Measurements from ENCODE around the gene GRIN1.

The GRIN1 gene

DNA sequence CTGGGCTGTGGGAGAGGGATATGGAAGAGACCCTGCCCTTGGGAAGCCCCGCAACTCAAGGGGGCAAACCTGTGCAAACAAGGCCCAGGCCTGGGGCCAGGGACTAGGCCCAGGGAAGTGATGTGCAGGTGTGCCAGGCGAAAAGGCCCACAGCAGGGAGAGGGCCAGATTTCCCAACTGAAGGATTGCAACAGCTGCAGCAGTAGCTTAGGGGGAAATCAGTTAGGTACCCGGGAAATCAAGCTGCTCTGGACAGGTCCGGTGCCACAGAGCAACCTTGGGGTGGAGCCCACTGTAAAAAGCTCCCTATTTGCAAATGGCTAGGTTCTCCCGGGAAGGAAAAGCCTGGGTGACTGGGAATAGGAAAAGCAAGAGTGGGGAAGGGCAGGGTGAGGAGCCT, 10.4 kb downstream of the GRIN1 start:
- no peak for DNase-seq

DNA sequence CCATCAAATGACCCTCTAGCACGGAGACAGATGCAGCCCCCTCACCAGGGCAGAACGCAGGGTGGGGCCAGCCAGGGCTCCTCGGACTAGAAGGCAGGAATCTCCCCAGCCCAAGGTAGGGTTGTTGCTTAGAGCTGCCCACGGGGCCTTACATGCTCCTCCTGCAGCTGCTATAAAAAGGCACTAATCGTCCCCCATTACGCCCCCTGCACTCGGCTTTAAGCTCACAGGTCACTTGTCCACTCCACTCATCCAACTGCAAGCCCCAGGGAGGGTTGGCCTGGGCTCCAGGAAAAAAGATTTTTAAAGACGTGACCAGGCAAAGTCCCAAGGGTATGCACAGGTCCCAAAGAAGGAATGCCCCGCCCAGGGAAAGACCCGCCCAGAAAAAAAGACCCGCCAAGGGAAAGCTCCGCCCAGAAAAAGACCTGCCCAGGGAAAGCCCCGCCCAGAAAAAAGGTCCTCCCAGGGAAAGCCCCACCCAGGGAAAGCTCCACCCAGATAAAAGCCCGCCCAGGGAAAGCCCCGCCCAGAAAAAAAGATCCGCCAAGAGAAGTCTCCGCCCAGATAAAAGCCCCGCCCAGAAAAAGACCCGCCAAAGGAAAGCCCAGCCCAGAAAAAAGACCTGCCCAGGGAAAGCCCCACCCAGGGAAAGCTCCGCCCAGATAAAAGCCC, 11.1 kb downstream of the GRIN1 start:
- DNase-seq = no peak

DNA sequence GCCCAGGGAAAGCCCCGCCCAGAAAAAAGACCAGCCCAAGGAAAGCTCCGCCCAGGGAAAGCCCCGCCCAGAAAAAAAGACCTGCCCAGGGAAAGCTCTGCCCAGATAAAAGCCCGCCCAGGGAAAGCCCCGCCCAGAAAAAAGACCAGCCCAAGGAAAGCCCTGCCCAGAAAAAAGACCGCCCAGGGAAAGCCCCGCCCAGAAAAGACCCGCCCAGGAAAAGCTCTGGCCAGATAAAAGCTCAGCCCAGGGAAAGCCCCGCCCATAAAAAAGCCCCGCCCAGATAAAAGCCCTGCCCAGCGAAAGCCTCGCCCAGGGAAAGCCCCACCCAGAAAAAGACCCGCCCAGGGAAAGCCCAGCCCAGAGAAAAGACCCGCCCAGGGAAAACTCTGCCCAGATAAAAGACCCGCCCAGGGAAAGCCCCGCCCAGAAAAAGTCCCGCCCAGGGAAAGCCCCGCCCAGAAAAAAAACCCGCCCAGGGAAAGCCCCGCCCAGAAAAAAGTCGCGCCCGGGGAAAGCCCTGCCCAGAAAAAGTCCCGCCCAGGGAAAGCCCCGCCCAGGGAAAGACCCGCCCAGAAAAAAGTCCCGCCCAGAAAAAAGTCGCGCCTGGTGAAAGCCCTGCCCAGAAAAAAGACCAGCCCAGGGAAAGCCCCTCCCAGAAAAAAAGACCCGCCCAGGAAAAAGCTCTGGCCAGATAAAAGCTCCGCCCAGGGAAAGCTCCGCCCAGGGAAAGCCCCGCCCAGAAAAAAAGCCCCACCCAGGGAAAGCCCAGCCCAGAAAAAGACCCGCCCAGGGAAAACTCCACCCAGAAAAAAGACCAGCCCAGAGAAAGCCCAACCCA, 11.9 kb downstream of the GRIN1 start:
- peak; percentile 55 to 57 for DNase-seq

DNA sequence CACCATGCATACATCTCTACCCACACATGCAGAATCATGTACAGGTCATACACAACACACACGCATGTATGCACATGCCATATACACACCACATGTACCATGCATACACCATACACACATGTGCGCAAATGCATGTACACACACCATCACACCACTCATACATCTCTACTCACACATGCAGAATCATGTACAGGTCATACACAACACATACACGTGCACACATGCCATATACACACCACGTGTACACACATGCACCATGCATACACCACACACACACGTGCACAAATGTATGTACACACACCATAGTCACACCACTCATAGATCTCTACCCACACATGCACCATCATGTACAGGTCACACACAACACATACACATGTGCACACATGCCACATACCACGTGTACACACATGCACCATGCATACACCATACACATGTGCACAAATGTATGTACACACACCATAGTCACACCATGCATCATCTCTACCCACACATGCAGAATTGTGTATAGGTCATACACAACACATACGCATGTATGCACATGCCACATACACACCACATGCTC, 14.0 kb downstream of the GRIN1 start:
- DNase-seq = no peak

DNA sequence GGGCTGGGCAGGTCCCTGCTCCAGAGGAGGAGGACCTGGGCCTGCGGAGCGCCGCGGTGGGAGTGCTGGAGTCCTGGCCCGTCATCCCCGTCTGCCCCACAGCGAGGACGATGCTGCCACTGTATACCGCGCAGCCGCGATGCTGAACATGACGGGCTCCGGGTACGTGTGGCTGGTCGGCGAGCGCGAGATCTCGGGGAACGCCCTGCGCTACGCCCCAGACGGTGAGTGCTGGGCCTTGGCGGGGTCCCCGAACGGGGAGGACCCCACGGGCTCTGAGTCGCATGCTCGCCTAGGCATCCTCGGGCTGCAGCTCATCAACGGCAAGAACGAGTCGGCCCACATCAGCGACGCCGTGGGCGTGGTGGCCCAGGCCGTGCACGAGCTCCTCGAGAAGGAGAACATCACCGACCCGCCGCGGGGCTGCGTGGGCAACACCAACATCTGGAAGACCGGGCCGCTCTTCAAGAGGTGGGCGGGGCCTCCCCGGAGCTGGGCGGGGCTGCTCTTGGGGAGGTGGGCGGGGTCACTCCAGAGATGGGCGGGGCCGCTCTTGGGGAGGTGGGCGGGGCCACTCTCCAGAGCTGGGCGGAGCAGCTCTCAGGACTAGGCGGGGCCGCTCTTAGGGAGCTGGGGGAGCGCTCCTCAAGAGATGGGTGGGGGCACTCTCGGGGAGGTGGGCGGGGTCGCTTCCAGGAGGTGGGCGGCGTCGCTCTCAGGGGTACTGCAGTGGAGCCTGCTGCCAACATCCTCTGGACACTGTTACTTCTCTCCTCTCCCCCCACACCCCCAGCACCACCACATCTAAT, 17.8 kb downstream of the GRIN1 start:
- DNase-seq = peak; percentile 54 to 72

DNA sequence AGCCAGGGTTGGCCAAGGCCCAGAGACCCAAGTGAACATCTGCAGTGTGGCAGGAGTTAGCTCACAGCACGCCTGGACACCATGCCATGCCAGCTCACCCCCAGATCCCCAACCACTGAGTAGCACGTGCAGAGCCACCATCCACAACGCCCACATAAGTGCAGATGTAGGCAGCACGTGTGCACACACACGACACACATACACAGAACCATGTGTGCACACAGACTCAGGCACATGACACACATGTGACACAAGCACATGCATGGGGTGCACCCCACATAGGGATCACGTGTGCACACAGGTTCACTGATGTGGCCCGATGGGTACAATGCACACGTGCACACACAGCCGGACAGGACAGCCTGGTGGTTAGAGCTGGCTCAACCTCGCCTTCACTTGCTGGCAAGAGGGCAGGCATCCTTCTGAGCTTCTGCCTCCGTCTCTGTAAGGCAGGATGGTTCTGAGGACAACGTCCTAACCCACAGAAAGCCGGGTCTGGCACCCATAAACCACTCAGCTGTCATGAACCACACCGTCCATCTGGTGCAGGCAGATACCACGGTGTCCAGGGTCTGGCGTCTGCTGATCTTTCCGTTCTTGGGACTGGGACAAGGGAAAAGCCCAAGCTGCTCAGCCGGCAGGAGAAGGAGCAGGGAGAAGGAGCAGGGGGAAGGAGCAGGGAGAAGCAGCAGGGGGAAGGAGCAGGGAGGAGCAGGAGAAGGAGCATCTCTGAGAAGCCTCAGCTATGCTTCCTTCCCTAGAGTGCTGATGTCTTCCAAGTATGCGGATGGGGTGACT, 18.9 kb downstream of the GRIN1 start:
- no peak for DNase-seq

DNA sequence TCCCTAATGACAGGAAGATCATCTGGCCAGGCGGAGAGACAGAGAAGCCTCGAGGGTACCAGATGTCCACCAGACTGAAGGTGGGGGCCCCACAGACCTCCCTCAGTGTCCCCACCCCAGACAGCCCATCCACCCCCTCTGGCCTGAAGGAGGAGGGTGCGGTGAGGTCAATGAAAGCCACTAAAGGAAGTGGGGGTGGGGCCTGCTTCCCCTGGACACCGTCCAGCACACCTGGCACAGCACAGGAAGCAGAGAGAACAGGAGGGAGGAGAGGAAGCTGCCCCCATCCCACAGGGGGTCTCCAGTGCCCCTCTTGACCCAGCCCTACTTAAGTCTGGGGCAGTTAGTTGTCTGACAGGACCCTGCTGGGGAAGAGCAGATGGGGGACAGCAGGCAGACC, 19.7 kb downstream of the GRIN1 start:
- DNase-seq = no peak

DNA sequence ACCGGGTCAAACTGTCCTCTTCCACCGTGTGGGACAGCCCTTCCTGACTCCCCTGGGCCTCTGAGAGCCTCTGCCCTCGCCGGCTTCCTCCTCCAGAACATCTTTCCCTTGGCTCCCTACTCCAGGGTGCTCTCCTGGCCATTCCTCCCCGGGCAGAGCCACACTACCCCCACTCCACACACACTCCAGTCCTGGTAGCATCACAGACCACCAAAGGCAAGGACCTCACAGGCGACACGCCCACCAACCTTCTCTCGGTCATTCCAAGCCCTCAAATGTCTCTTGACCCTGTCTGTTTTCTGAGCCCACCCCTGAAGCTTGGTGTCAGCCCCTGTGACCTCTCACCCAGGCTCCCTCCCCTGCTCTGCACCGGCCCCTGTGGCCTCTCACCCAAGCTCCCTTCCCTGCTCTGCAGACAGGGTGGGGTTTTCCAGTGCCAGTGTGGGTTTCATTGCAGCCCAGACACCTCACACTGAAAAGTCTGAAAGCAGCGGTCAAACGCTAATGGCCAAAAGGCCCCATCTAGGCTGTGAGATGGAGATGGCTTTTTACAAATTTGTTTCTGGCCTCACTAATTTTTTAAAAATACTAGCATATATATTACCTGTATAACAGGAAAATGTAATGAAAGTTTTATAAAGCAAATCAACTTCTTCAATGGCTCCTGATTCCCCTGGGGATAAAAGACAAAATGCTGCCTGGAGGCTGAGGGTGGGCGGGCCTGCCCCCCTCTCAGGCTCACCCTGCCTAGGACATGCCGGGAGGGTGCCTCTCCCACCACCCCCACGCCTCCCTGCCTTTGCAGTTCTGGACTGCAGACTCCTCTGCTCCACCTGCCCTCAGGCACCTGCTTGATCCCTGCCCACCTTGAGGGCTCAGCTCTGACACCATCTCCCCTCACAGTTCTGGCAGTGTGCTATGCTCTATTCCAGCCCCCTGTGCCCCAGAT, 20.4 kb downstream of the GRIN1 start:
- DNase-seq = no peak

DNA sequence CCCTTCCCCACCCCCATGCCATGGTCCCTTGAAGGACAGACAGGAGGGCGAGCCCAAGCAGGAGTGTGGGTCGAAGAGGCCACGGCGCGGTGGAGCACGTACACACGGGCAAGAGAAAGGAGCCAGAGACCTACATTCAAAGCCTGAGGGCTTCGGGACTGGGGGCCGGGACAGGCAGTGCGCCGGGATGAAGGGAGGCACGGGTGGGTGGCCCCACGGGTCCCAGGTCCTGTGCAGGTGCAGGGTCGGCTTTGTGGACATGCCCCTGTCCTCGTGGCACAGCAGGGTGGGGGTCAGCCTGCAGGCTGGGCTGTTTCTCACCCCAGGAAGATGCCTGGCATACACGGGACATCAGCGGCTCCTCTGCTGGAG, 21.1 kb downstream of the GRIN1 start:
- no peak for DNase-seq

DNA sequence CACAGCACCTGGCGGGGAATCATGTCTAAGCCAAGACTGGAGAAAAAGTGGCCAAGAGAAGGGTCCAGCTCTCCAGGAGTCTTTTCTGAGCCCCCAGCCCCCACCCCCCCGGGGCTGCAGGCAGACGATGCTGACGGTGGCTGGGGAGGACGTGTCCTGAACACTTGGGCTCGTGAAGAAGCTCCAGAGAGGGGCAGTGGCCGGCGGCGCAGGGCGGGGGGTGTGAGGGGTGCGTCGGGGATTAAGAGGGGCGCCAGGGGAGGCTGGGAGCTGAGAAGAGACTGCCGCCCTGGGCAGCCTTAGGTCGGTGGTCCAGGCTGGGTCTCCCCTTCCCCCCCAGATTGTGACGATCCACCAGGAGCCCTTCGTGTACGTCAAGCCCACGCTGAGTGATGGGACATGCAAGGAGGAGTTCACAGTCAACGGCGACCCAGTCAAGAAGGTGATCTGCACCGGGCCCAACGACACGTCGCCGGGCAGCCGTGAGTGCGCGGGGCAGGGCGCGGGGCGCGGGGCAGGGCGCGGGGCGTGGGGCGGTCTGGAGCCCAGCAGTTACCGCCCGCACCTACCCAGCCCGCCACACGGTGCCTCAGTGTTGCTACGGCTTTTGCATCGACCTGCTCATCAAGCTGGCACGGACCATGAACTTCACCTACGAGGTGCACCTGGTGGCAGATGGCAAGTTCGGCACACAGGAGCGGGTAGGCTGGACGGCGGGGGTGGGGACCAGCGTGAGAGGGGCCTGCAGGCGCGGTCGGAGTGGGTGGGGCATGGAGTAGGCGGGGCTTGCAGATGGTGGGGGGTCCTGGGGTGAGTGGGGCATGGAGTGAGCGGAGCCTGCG, 22.0 kb downstream of the GRIN1 start:
- no peak for DNase-seq

DNA sequence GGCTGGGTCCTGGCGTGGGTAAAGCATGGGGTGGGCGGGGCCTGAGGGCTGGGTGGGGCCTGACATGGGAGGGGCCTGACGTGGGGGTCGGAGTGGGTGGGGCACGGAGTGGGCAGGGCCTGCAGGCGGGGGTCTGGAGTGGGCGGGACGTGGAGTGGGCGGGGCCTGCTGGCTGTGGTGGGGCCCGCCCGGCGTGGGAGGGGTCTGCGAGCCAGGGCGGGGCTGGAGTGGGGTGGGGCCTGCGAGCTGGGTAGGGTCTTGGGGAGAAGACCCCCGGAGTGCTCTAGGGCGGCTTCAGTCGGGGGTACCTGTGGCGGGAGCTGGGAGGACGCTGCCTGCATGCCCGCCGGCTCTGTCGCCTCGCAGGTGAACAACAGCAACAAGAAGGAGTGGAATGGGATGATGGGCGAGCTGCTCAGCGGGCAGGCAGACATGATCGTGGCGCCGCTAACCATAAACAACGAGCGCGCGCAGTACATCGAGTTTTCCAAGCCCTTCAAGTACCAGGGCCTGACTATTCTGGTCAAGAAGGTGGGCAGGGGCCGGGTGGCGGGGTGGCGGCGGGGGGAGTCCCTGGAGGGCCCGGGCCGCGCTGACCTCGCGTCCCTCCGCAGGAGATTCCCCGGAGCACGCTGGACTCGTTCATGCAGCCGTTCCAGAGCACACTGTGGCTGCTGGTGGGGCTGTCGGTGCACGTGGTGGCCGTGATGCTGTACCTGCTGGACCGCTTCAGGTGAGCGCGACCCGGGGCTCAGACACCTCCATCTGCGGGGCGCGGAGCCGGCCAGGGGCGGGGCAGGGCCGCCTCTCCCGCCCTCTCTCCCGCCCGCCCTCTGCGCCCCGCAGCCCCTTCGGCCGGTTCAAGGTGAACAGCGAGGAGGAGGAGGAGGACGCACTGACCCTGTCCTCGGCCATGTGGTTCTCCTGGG, 22.9 kb downstream of the GRIN1 start:
- DNase-seq = no peak

DNA sequence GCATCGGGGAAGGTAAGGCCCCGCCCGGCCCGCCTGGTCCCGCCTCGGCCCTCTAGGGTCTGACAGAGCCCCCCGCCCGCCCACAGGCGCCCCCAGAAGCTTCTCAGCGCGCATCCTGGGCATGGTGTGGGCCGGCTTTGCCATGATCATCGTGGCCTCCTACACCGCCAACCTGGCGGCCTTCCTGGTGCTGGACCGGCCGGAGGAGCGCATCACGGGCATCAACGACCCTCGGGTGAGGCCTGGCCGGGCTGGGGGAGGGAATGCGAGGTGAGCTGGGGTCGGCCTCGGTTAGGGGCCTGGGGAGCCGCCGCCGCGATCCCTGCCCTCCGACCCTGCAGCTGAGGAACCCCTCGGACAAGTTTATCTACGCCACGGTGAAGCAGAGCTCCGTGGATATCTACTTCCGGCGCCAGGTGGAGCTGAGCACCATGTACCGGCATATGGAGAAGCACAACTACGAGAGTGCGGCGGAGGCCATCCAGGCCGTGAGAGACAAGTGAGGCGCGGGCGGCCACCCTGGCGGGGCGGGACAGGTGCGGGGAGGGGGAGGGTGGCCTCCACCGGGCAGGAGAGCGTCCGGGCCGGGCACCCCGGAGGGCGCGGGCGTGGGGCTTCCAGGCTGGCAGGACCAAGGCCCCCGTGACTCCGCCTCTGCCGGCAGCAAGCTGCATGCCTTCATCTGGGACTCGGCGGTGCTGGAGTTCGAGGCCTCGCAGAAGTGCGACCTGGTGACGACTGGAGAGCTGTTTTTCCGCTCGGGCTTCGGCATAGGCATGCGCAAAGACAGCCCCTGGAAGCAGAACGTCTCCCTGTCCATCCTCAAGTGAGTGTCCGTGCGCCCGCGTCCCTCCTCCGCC, 23.8 kb downstream of the GRIN1 start:
- no peak for DNase-seq

DNA sequence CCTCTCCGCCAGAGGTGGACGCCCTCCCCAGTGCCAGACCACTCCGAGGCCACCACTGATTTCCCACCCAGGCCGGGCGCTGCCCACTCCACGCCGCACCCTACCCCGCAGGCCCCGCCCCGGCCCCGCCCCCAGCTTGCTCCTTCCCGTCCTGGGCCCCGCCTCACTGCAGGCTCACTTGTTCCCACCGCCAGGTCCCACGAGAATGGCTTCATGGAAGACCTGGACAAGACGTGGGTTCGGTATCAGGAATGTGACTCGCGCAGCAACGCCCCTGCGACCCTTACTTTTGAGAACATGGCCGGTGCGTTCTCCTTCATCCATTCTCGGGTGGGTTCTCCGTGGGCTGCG, 24.4 kb downstream of the GRIN1 start:
- no peak for DNase-seq

DNA sequence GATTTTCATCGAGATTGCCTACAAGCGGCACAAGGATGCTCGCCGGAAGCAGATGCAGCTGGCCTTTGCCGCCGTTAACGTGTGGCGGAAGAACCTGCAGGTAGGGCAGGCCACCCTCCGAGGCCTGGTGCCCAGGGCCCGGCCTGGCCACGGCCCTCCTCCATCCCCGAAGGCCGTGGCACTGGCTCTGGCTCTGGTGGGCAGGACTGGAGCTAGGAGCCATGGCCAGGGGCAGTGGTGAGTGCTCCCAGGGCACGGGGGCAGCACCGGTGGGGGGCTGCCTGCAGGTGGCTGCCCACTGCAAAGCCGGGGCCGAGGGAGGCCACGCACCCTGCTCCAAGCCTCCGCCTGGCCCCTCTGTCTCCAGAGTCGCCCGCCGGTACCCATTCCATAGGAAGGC, 24.9 kb downstream of the GRIN1 start:
- DNase-seq = no peak

DNA sequence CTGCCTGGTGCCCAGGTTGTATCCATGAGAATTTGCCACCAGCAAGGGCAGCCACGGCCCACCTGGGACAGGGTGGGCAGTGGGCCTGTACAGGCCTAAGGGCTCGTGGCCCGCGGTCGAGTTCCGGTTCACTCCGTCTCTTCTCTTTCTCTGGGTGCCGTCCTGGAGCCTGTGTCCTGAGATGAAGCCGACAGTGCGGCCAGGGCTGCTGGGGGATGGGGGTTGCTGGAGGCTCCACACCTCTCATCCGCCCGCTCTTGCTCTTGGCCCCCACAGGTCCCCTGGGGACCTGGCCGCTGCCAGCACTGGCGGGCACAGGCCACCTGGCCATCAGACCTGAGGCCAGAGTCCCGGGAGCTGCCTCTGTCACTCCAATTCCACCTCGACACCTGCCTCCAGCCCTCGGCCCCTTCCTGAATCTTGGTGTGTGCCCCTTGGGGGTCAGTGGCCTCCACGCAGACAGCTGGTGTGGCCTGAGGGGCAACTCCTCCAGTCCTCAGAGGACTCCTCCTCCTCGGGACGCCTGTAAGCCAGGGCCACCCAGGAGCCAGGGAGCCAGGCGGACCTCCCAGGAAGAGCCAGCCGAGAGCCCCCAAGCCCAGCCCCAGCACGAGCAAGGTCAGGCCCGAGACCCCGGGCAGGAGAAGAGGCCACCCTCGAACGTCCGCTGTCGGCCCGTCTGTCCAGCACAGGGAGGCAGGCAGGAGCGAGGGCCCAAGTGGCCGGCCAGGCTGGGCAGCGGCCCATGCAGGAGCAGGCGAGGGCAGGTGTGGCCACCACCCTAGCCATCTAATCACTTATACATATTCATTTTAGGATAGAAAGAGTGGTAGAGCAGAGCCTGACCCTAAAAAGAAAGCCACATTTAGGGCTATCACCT, 25.7 kb downstream of the GRIN1 start:
- DNase-seq = no peak

DNA sequence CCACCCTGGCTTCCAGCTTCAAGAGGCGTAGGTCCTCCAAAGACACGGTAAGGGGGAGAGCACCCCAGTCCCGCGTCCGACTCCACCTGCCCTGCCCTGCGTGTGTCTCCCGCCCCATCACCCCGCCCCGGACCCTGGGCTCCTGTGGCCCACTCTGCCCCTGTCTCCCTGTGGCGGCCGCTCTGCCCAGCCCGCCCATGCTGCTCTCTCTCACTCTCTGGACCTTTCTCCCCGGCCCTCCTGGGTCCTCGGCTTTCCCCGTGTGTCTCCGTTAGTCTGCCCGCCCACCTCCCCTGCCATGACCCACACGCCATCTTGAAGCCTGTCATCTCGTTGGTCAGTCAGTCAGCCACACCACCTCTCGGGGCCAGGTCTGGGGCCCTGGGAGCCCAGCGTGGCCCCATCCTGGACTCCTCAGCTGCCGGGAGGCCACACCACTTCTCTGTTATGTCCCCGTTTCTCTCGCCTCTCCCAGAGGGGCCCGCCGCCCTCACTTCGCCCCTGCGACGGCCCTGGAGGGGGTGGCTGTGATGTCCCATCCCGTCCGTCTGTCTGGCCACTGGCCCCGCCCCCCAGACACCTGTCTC, 26.4 kb downstream of the GRIN1 start:
- no peak for DNase-seq
